Cardiac muscle cell (in vitro differentiated cells and primary cell): ENCODE results near the gene CHST9. TPM values are rescaled to one million over a fixed set of nuclear protein-coding genes. Genes with fewer than 3 reads are reported as not detected.
"Not testable (repeated sequence)": the region's sequence is repeated elsewhere in the genome, so short reads cannot be mapped to it uniquely, and the experiment has no call there.

Source experiments
- DNase-seq, 2 donors: peaks; one replicate each; pipeline versions ENCODE4 v3.0.0 to v3.0.0-alpha.2; 2010 to 2017; ENCODE audit warnings: low read depth in 1 of 2, low spot score in 1 of 2
- H3K27ac ChIP-seq: fragments of 200-600 bp; sonication (generic); 2 replicates; pipeline ENCODE4 v1.5.1; 2016
- H3K27me3 ChIP-seq: fragments of 200-600 bp; sonication (generic); 2 replicates; pipeline ENCODE4 v1.6.0; 2016; ENCODE audit warnings: control low read depth
- H3K36me3 ChIP-seq: fragments of 200-600 bp; sonication (generic); 2 replicates; pipeline ENCODE4 v1.5.1; 2016; ENCODE audit warnings: control low read depth
- H3K4me1 ChIP-seq: fragments of 200-600 bp; sonication (generic); 2 replicates; pipeline ENCODE4 v1.8.1; 2017; ENCODE audit warnings: low read depth, mild to moderate bottlenecking, mixed run types
- H3K4me3 ChIP-seq: fragments of 200-600 bp; sonication (generic); 2 replicates; pipeline ENCODE4 v1.5.1; 2016; ENCODE audit warnings: mild to moderate bottlenecking
- H3K9me3 ChIP-seq: fragments of 200-600 bp; sonication (generic); 2 replicates; pipeline ENCODE4 v1.5.1; 2017; ENCODE audit warnings: low read depth, mild to moderate bottlenecking, control low read depth
- polyA plus RNA-seq: library from polyadenylated mRNA; unstranded; fragments of >200 nt; fragmentation: Nextera tagmentation; extraction: Ambion mirVana; gene quantifications from 2 replicates; pipeline ENCODE4 v1.2.1, GENCODE V29; 2016
- total RNA-seq: library from RNA; depleted of rRNA; stranded (reverse); fragments of >200 nt; gene quantifications from 2 replicates; pipeline ENCODE4 v1.2.3, GENCODE V29; 2016
- TF ChIP-seq, protein P1 (sequence below): IDR thresholded peaks from 2 replicates; pipeline ENCODE4 v1.5.1; 2012; ENCODE audit warnings: low read depth, mild to moderate bottlenecking, low read length

Gene CHST9
- total and polyA plus RNA-seq, 2 experiments from 2014 or later: 0.36 TPM; not detected in 1

DNA sequence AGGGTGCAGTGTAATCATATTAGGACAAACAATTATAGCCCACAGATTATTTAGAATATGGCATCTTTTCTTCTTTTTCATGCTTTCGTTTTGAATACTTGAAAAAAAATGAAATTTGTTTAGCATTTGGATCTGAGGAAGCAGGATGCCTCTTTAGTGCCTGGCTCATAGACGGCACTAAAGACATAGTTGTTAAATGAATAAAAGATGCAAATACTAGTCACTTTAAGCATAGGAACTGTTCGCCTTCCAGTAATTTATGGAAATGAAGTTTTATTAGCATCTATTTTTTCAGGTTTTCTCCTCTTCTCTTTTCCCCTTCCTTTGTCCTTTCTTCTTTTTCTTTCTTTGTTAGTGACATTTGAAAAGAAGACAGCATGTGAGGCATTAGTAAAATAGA lies 80.4 kb downstream of the CHST9 start:
- Histone ChIP-seq H3K27ac (no peak overlapping the region), H3K27me3 (no peaks in the 10 kb centered on the region), H3K36me3 (no peaks in the 10 kb centered on the region), H3K4me1 (no peaks in the 10 kb centered on the region), H3K9me3 (no peaks in the 10 kb centered on the region), H3K4me3 (no peak overlapping the region)
- DNase-seq: no peak
- TF ChIP-seq, protein P1, sequence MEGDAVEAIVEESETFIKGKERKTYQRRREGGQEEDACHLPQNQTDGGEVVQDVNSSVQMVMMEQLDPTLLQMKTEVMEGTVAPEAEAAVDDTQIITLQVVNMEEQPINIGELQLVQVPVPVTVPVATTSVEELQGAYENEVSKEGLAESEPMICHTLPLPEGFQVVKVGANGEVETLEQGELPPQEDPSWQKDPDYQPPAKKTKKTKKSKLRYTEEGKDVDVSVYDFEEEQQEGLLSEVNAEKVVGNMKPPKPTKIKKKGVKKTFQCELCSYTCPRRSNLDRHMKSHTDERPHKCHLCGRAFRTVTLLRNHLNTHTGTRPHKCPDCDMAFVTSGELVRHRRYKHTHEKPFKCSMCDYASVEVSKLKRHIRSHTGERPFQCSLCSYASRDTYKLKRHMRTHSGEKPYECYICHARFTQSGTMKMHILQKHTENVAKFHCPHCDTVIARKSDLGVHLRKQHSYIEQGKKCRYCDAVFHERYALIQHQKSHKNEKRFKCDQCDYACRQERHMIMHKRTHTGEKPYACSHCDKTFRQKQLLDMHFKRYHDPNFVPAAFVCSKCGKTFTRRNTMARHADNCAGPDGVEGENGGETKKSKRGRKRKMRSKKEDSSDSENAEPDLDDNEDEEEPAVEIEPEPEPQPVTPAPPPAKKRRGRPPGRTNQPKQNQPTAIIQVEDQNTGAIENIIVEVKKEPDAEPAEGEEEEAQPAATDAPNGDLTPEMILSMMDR: no peak

- no peak overlapping the region for H3K27ac ChIP-seq
- H3K27me3 ChIP-seq: no peaks in the 10 kb centered on the region
- TF ChIP-seq, protein P1: no peak
- no peaks in the 10 kb centered on the region for H3K9me3 ChIP-seq
- DNase-seq: no peak
- no peak overlapping the region for H3K4me3 ChIP-seq
- H3K4me1 ChIP-seq: no peaks in the 10 kb centered on the region
- H3K36me3 ChIP-seq: no peaks in the 10 kb centered on the region
Measured at GRCh38 chr18:27094621-27095020, 90.5 kb downstream of the CHST9 start.

- H3K9me3 ChIP-seq, DNase-seq, H3K27ac ChIP-seq: not testable (repeated sequence)
Measured at GRCh38 chr18:27093290-27093689, 91.8 kb downstream of the CHST9 start.

DNA sequence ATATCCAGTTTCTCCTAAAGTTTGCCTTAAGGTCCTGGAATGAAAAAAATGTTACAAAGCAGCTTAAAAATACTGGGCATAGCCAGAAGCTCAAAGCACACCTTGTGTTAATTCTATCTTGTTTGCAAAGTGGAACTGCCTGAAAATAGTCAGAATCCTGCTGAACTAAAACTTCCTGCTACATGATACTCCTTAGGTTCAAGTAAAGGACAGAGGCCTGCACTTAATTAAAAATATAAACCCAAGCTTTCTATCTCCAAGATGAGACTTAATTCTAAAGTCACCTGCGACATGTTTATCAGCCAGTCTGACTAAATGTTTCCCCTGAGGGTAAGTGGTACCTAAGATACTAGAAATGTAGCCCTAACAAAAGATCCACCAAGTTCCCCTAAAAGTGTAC lies 103.4 kb downstream of the CHST9 start:
- no peaks in the 10 kb centered on the region for H3K9me3 ChIP-seq
- TF ChIP-seq, protein P1: no peak
- H3K27me3 ChIP-seq: no peaks in the 10 kb centered on the region
- no peak overlapping the region for H3K27ac ChIP-seq
- H3K4me3 ChIP-seq: no peak overlapping the region
- H3K4me1 ChIP-seq: no peaks in the 10 kb centered on the region
- no peaks in the 10 kb centered on the region for H3K36me3 ChIP-seq
- no peak for DNase-seq

More at GRCh38 chr18:27093290-27093689, 91.8 kb downstream of the CHST9 start:
- H3K36me3 ChIP-seq, H3K4me3 ChIP-seq, H3K4me1 ChIP-seq, H3K27me3 ChIP-seq: not testable (repeated sequence)

DNA sequence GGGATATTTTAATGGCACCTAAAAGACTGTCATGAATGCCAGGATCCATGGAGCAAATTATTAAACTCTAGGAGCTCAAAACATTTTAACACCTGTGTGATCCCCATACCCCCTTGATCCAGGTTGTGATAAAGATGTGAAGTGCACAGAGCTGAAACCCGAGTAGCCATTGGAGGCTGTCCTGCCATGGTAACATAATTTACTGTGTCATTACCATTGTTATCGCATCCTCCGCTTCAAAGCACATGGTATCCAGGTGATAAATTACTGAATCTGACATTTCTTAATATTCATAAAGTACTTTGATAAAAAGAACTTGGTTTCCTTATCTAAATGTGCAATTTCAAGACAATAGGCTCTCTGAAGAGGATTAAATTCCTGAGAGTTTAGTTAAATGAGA lies 109.3 kb downstream of the CHST9 start:
- Histone ChIP-seq H3K36me3 (no peaks in the 10 kb centered on the region), H3K27me3 (no peaks in the 10 kb centered on the region), H3K27ac (no peak overlapping the region), H3K4me3 (no peak overlapping the region), H3K4me1 (no peaks in the 10 kb centered on the region), H3K9me3 (no peaks in the 10 kb centered on the region)
- TF ChIP-seq, protein P1: no peak
- no peak for DNase-seq

DNA sequence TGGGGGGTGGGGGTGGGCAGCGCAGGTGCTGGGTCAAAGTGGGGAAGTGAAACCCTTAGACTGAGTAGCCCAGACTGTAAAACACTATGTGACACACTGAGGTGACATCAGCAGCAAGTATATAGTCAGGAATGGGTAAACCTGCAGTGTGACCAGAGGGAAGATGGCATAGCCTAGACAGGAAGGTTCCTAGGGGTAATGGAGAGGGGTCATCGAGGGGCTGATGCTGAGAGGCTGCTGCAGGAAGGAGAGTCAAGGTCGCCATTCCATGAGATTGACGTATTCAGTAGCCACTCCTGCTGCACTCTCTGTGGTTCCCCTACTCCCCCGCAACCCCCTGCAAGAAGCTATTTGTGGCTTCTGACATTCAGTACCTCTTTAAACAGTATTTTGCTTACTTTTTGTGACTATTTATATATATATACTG lies 111.7 kb downstream of the CHST9 start:
- Histone ChIP-seq H3K27me3 (no peaks in the 10 kb centered on the region), H3K4me3 (no peak overlapping the region), H3K9me3 (no peaks in the 10 kb centered on the region), H3K36me3 (no peaks in the 10 kb centered on the region), H3K27ac (no peak overlapping the region), H3K4me1 (no peaks in the 10 kb centered on the region)
- TF ChIP-seq, protein P1: no peak
- no peak for DNase-seq
